Astrocyte (in vitro differentiated cells and primary cell): ENCODE data around the gene IER5L. TPM values are rescaled to one million over a fixed set of nuclear protein-coding genes. Genes with fewer than 3 reads are reported as not detected.
A peak's percentile ranks its signal among the peaks of the same experiment; 100 is the strongest.

Experiments
- DNase-seq: peaks from one replicate; pipeline ENCODE4 v3.0.0-alpha.2; 2010; ENCODE audit warnings: low read depth
- FAIRE-seq: peaks from 2 replicates; lab custom pipeline; 2011; peaks lifted over from hg19 to GRCh38; lab: Jason Lieb, UNC
- H2AFZ ChIP-seq: 2 replicates; pipeline ENCODE4 v1.6.0; 2012; ENCODE audit warnings: low read depth, low read length, inconsistent platforms
- H3K27ac ChIP-seq: 2 replicates; pipeline ENCODE4 v1.5.1; 2011; ENCODE audit warnings: low read depth, low read length, inconsistent platforms
- H3K27me3 ChIP-seq: 2 replicates; pipeline ENCODE4 v1.6.0; 2011; ENCODE audit warnings: low read length, inconsistent platforms; ENCODE audit not compliant: insufficient read depth
- H3K36me3 ChIP-seq: 2 replicates; pipeline ENCODE4 v1.5.1; 2011; ENCODE audit warnings: low read length, inconsistent platforms; ENCODE audit not compliant: insufficient read depth
- H3K4me1 ChIP-seq: 2 replicates; pipeline ENCODE4 v1.5.1; 2011; ENCODE audit warnings: low read length, inconsistent platforms; ENCODE audit not compliant: insufficient read depth
- H3K4me2 ChIP-seq: 2 replicates; pipeline ENCODE4 v1.6.0; 2012; ENCODE audit warnings: low read length, inconsistent platforms
- H3K4me3 ChIP-seq: 2 replicates; pipeline ENCODE4 v1.5.1; 2011; ENCODE audit warnings: low read depth, mild to moderate bottlenecking, low read length, inconsistent platforms; ENCODE audit not compliant: insufficient read depth
- H3K79me2 ChIP-seq: 2 replicates; pipeline ENCODE4 v1.6.0; 2012; ENCODE audit warnings: mild to moderate bottlenecking, low read length, inconsistent platforms; ENCODE audit not compliant: insufficient read depth
- H3K9ac ChIP-seq: 2 replicates; pipeline ENCODE4 v1.6.0; 2012; ENCODE audit warnings: mild to moderate bottlenecking, low read length, inconsistent platforms
- H3K9me3 ChIP-seq: 2 replicates; pipeline ENCODE4 v1.5.1; 2012; ENCODE audit warnings: low read depth, mild to moderate bottlenecking, low read length, inconsistent platforms; ENCODE audit not compliant: insufficient read depth
- H4K20me1 ChIP-seq: 2 replicates; pipeline ENCODE4 v1.6.0; 2012; ENCODE audit warnings: low read length, inconsistent platforms; ENCODE audit not compliant: insufficient read depth
- H3K27ac Mint-ChIP-seq: one replicate; pipeline ENCODE4 v1.8.0; 2021; ENCODE audit warnings: mild to moderate bottlenecking, mixed read lengths; ENCODE audit not compliant: unreplicated experiment
- H3K27me3 Mint-ChIP-seq: one replicate; pipeline ENCODE4 v1.8.0; 2021; ENCODE audit warnings: low read depth, mixed read lengths; ENCODE audit not compliant: unreplicated experiment
- H3K36me3 Mint-ChIP-seq: one replicate; pipeline ENCODE4 v1.8.0; 2021; ENCODE audit warnings: low read depth, mixed read lengths; ENCODE audit not compliant: unreplicated experiment
- H3K4me1 Mint-ChIP-seq: one replicate; pipeline ENCODE4 v1.8.0; 2021; ENCODE audit warnings: low read depth, mixed read lengths; ENCODE audit not compliant: unreplicated experiment
- H3K4me3 Mint-ChIP-seq: one replicate; pipeline ENCODE4 v1.8.0; 2021; ENCODE audit warnings: mild to moderate bottlenecking, moderate library complexity, mixed read lengths; ENCODE audit not compliant: unreplicated experiment
- H3K9me3 Mint-ChIP-seq: one replicate; pipeline ENCODE4 v1.8.0; 2021; ENCODE audit warnings: mild to moderate bottlenecking, mixed read lengths; ENCODE audit not compliant: unreplicated experiment
- CTCF ChIP-seq: IDR thresholded peaks from 2 replicates; pipeline ENCODE4 v1.5.1; 2011; ENCODE audit warnings: low read depth, mild to moderate bottlenecking, inconsistent platforms, low read length, moderate library complexity; ENCODE audit not compliant: insufficient read depth
- EZH2 ChIP-seq: IDR thresholded peaks from 2 replicates; pipeline ENCODE4 v1.6.1; 2012; ENCODE audit warnings: mild to moderate bottlenecking, low read length, inconsistent platforms; ENCODE audit not compliant: insufficient read depth
- total RNA-seq: library from RNA; stranded (reverse); gene quantifications from 2 replicates; pipeline ENCODE4 v1.2.1, GENCODE V29; 2021

The IER5L gene
- total RNA-seq, 1 donor from 2014 or later, result 47.0 TPM

- H3K4me1 Mint-ChIP-seq, result no peaks in the 10 kb centered on the region
- H3K27me3 Mint-ChIP-seq, result peaks cover 17% of the 10 kb centered on the region
- Histone ChIP-seq H3K27ac (no peak overlapping the region), H3K4me1 (peaks cover 10% of the 10 kb centered on the region), H3K27me3 (no peaks in the 10 kb centered on the region), H3K9me3 (no peaks in the 10 kb centered on the region), H2AFZ (no peak overlapping the region), H3K9ac (no peak overlapping the region), H3K4me2 (peak overlapping the region; percentile 67), H3K79me2 (no peaks in the 10 kb centered on the region), H3K36me3 (no peaks in the 10 kb centered on the region), H3K4me3 (no peak overlapping the region), H4K20me1 (no peaks in the 10 kb centered on the region)
- FAIRE-seq, result no peak
- H3K27ac Mint-ChIP-seq, result no peak overlapping the region
- no peak for TF ChIP-seq CTCF
- no peak for TF ChIP-seq EZH2
- no peak for DNase-seq
- no peaks in the 10 kb centered on the region for H3K36me3 Mint-ChIP-seq
- no peak overlapping the region for H3K4me3 Mint-ChIP-seq
- H3K9me3 Mint-ChIP-seq, result no peaks in the 10 kb centered on the region
Measured at GRCh38 chr9:129225490-129225778, 47.4 kb upstream of the IER5L start.

GRCh38 chr9:129224618-129225489, 46.8 kb upstream of the IER5L start:
- no peak for DNase-seq
- H3K4me1 ChIP-seq, result peaks cover 10% of the 10 kb centered on the region
- no peak overlapping the region for H3K9ac ChIP-seq
- no peaks in the 10 kb centered on the region for H3K79me2 ChIP-seq
- Mint-ChIP-seq H3K9me3 (no peaks in the 10 kb centered on the region), H3K36me3 (no peaks in the 10 kb centered on the region), H3K27ac (no peak overlapping the region), H3K27me3 (peaks cover 18% of the 10 kb centered on the region), H3K4me1 (no peaks in the 10 kb centered on the region), H3K4me3 (no peak overlapping the region)
- H3K4me3 ChIP-seq, result no peak overlapping the region
- no peak overlapping the region for H2AFZ ChIP-seq
- H3K4me2 ChIP-seq, result peak overlapping the region; percentile 67
- no peaks in the 10 kb centered on the region for H3K36me3 ChIP-seq
- H3K9me3 ChIP-seq, result no peaks in the 10 kb centered on the region
- FAIRE-seq, result no peak
- H3K27me3 ChIP-seq, result no peaks in the 10 kb centered on the region
- H4K20me1 ChIP-seq, result no peaks in the 10 kb centered on the region
- TF ChIP-seq CTCF, result no peak
- H3K27ac ChIP-seq, result no peak overlapping the region

- H3K9me3 Mint-ChIP-seq, result no peaks in the 10 kb centered on the region
- Histone ChIP-seq H3K27ac (no peak overlapping the region), H3K79me2 (no peaks in the 10 kb centered on the region), H3K27me3 (no peaks in the 10 kb centered on the region), H3K4me2 (no peak overlapping the region), H3K9me3 (no peaks in the 10 kb centered on the region), H3K9ac (no peak overlapping the region), H2AFZ (no peak overlapping the region), H4K20me1 (no peaks in the 10 kb centered on the region), H3K4me1 (peaks cover 10% of the 10 kb centered on the region), H3K36me3 (no peaks in the 10 kb centered on the region), H3K4me3 (no peak overlapping the region)
- no peak overlapping the region for H3K4me3 Mint-ChIP-seq
- H3K27ac Mint-ChIP-seq, result no peak overlapping the region
- FAIRE-seq (no peak), DNase-seq (no peak)
- H3K27me3 Mint-ChIP-seq, result peaks cover 17% of the 10 kb centered on the region
- TF ChIP-seq CTCF (no peak), EZH2 (no peak)
- H3K4me1 Mint-ChIP-seq, result no peaks in the 10 kb centered on the region
- H3K36me3 Mint-ChIP-seq, result no peaks in the 10 kb centered on the region
Measured at GRCh38 chr9:129223551-129224208, 45.6 kb upstream of the IER5L start.
